IPS-NIHi7 (cell line): ENCODE results near the gene TXNRD2.
A peak's percentile ranks its signal among the peaks of the same experiment; 100 is the strongest.

Experiments
- DNase-seq: peaks from one replicate; pipeline ENCODE4 v3.0.0; 2012; ENCODE audit warnings: mixed read lengths; ENCODE audit errors: extremely low spot score

Gene TXNRD2

DNA sequence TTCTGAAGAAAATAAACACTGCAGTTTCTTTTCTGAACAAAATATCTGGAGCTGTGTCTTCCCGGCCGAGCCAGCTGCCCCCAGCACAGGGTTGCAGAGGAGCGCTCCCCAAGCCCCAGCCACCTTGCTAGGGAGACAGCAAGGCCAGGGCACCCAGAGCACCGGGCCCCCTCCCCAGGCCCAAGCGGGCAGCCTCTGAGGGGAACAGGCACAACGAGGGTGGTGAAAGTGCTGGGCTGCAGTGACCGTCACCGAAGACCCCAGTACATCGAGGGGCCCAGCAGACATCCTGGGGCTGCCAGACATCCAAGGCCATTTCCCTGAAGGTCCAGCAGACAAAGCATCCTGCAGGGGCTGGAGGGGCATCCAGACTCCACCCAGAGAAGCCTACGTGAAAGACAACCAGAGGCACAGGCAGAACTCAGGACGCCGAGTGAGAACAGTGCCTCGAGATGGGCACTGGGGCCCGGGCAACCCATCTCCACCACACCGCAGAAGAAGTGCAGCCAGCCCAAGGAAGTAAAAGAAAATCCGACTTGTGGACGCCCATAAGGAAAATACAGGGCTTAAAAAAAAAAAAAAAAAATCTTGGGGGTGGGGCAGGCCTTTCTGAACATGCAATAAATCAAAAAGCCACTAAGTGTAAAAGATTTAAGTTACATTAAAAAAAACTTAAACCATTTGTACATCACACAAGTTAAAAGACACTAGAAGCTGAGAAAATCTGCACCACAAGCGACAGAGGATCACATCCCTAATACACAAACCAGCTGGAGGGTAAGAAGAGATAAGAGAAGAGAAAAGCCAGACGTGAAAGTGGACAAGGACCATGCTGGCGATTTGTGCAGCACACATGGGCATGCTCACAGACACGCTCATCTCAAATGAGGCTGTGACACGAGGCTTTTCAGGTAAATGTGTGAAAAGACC, 36.0 kb downstream of the TXNRD2 start:
- DNase-seq, result no peak

DNA sequence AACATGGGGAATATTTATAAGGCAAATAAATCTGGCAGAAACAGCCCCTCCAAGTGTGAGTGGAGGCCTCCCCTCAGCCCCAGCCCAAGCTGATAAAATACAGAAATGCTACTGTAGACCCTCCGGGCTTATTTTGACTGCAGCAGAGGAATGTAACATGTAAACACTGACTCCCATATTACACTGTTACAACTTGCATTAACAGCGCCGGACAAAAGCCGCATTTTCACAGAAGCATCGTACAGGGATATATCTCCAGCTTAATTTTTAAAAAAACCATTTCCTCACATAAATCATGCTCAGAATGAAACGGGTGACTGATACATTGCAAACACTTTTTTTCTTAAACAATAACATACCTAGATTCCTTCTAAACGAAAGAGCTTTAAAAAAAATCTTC, 36.7 kb downstream of the TXNRD2 start:
- DNase-seq, result no peak

DNA sequence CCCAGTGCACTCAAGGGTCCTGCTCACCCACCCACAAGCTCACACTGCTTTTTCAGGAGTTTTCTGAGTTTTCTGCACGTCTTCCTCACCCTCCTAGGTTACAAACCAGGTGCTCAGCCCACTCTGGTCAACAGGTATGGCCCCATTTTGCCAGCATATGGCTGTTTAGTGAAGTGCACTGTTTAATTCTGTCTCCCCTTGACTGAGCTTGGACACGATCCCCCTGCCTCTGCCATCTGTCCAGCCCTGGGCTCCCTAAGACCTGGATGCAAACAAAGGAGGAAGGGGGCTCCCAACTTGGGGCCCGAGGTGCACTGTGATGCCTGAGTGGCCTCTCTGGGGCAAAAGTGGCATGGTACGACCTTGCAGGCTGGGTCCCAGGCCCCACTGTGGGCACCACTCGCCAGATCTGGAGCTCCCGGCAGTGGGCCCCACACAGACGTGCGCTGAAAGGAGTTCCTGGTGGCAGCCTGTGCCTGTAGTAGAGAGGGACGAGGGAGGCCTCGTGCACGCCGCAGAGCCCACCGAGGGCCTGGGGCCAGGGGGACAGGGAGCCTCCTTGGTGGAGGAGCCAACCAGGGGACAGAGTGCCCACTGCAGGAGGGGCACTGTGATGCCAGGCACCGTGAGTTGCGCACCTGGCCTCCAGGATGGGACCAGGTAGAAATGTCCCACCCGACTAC, 37.3 kb downstream of the TXNRD2 start:
- no peak for DNase-seq

DNA sequence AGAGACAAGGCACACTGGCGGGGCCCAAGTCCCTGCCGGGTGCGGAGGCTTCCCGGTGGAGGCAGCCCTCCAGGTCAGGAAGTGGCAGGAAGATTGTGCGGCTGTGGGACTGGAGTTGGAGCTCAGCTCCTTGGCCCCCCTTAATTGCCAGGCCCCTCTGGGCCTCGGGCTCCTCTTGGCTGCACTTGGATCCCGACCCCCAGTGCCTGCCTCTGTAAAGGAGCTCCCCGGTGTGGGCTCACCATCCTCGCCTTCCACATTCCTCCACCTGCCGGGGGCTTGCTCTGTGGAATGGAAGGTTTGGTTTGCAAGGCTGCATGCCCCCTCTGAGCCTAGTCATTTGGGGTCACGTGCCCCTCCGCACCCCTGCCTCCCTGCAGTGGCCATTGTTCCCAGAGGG, 38.1 kb downstream of the TXNRD2 start:
- no peak for DNase-seq

DNA sequence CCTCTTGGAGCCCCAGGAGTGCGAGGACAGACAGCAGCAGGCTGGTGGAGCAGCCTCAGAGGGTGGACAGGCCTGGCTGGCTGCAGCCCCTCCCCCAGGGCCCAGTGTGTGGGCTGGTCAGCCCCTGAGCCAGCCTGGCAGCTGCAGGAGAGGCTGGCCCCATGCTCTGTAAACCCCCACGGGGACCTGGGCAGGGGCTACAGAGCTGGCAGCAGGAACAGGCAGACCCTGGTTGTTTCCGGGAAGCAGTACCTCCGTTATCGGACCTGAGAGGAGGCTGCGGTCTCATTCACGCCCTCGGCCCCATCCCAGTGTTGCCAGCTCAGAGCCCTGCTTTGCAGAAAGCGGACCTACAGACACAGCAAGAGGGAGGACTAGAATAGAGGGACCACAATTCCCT, 38.6 kb downstream of the TXNRD2 start:
- peak; percentile 56 for DNase-seq

DNA sequence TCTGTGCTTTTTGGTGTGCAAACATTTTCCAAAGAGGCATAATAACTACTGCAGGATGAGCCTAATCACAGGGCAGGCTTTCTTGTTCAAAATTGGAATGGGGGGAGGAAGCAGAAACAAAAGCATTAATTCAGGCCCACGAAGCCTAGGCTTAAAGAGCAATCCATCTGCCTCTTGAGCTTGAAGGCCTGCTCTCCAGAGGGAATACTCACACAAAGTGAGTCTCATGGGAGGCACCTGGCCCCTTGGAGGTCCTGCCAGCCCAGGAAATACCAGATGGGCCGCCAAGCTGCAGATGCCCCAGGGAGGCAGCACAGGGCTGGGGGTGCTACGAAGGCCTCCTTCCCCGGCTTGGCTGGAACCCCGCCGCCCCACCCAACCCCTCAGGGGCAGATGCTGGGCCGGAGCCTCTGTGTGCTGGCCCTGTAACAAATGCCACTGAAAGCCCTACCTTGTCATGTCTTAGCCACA, 39.3 kb downstream of the TXNRD2 start:
- DNase-seq, result no peak

DNA sequence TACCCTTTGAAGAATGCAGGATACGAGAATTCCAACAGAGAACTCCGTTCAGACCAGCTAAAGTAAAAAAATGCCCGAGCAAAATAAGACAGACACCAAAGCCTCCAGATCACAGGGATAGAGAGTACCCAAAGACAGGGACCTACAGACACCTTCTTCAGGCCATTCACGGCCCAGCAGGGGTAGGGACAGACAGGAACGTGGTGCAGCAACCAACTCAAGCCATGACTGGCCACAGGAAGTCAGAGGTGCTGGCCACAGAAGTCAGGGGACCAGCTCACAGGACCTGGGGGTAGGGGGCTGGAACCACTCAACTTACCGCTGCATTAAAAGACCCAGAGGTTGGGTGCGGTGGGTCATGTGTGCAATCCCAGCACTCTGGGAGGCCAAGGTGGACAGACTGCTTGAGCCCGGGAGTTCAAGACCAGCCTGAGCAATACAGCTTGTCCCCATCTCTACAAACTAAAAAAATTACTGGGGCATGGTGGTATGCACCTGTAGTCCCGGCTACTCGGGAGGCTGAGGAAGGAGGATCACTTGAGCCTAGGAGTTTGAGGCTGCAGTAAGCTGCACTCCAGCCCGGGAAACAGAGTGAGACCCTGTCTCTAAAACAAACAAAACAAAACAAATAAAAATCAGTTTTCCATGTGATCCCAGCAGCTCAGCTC, 39.9 kb downstream of the TXNRD2 start:
- DNase-seq, result no peak

DNA sequence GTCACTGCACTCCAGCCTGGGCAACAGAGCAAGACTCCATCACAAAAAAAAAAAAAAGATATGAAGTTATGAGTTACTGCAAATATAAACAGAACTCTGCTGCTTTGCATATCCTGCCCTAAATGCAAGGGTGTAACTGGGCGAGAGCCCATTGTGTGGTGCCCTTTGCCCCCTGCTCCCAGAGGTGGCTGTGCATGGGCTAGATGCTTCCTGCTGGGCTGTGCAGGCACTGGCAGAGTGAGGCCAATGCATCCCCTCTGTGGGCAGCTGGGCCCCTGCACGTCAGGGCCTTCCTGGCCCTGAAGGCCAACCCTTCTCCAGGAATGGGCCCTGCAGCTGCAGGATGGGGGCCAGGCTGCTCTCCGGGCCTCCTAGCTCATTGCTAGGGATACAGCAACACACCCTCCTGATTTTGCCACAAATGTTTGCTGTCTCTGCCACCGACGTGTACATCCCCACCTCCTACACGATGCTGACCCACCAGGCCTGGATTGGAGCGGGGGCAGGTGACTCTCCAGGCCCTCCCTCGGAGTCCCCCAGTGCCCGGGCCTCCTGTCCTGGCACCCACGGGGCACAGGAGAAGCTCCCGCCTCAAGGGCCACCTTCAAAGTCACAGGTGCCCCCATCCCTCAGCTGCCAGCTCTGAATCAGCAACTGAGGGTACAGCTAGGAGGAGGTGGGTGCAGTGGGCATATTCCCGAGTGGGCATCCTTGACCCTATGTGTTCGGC, 40.7 kb downstream of the TXNRD2 start:
- DNase-seq, result no peak

DNA sequence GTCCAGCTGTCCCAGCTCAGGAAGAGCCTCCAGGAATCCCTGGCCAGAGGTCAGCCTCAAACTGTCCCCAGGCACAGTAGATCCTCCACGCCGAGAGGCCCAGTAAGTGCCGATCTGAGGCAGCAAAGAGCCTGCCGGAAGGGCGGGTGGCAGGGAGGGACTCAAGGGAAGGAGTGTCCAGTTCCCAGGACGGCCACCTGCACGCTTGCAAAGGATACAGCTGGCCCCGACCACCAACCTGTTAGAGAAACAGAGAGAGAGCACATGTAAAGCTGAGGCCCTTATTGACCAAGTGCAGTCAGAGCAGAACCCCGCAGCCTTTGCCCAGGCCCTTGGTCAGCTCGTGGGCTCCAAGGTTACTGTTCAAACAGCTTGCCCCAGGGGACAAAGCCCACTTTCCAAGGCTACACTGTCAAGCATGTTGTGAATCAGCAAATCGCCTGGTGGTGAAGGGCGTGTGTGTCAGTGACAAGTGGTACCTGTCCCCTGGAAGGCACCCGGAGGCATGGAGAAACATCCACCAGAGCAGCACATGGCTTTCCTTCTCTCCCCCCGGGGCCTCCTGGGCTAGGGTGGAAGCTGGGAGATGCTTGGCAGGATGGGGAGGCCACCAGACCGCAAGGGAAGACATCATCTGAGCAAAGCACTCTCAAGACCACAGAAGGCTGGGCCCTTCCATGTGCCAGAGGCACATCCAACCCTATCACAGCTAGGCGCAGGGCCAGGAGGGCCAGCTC, 42.6 kb downstream of the TXNRD2 start:
- no peak for DNase-seq

DNA sequence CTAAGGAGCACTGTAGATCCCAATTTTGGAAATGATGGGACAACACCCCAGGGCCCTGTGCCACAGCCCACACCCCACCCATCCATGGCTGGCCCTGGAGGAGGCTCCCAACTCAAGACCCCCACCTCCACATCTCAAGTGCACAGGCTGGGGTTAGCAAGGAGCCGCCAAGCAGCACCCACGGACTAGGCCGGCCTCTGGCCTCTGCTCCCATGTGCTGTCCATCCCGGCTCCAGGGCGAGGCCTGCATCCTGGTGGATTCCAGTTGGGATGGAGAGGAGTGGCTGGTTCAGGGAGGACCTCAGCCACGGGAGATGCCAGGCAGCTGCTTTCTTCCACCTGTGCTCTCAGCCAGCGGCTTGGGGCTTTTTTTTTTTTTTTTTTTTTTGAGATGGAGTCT, 43.5 kb downstream of the TXNRD2 start:
- DNase-seq, result no peak

DNA sequence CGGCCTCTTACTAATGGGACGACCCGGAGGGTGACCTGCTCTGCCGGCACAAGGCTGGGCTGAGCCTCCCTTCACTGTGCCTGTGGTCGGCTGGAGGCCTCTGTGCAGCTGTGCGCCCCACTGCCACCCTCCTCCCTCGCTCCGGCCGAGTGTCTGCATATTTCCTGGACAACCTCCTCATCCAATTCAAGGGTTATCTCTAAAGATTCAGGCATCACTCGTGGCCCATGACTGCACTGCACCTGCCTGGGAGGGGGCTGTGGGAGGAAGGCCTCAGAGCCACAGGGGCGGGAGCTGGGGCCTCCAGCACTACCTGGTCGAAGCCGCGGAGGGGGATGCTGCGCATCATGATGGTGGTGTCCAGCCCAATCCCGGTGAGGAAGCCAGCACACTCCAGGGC, 43.9 kb downstream of the TXNRD2 start:
- no peak for DNase-seq

DNA sequence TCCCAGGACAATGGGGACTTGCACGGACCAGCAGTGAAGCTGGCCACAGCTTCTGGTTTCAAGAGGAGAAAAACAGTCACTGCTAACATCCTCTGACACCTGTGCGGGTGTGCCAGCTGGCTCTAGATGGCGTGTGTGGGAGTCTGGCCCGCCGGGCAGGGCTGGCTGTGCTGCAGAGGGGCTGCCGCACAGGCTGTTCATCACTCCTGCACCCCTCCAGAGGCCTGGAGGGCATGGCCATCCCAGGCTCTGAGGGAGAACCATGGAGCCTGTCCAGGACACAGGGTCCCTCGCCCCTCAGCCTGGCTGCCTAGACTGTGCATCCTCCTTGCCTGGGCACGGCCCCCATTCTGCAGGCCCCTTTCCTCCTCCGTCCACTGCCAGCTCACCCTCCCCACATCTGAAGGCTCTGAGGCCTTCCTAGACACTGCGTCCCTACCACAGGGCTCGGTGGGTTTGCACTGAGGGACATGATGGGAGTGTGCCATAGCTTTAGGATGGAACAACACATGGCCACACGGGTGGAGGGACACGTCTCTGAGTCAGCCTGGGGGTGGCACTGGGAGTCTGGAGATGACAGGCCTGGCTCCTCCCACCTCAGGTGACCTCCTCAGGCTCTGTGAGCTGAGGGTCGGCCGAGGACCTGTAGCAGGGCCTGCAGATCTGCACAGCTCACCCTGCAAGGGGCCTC, 44.8 kb downstream of the TXNRD2 start:
- DNase-seq, result no peak

DNA sequence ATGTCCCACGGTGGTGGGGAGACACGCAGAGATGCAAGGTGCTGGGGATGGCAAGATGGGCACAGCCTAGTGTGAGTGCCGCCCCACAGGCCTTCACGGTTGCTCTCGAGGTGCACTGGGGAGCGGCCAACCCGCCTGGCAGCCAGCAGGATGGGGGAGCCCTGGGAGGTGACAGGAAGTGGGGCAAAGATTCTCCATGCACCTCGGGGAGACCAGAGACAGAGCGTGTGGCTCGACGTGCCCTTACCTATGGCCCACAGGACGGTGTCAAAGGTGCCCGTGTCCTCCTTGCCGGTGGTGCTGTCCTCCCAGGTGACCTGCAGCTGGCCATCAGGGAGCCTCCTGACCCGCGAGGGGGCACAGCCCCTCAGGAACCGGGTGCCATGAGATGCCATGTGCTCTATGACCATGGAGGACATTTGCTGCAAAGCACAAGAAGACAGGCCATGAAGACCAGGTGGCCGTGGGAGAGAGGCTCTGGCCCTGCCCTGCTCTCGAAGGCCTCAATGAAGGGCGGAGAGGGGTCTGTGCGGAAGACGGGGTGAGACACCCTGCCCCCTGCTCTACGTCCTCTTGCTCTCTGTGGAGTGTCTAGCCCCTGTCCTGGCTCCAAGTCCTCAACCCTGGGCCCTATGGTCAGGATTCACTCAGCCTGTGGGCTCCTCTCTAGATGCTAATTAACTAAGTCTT, 46.3 kb downstream of the TXNRD2 start:
- DNase-seq, result no peak

DNA sequence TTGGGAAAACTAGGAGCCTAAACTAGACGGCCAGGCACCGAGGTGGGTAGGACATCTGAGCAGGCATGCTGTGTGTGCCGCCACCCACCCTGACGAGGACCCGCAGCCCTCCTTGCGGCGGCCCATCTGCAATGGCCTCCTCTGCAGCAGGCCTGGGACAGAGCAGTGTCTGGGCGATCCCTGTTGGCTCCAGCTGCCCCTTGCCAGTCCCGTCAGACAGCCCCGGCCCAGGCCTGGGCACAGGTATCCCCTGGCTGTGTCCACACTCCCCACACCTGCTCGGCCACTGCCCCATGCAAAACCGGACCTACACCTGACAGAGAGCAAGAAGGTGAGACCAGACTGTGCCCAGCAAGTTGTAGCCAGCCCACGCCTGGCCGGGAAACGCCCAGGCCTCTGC, 48.3 kb downstream of the TXNRD2 start:
- no peak for DNase-seq

DNA sequence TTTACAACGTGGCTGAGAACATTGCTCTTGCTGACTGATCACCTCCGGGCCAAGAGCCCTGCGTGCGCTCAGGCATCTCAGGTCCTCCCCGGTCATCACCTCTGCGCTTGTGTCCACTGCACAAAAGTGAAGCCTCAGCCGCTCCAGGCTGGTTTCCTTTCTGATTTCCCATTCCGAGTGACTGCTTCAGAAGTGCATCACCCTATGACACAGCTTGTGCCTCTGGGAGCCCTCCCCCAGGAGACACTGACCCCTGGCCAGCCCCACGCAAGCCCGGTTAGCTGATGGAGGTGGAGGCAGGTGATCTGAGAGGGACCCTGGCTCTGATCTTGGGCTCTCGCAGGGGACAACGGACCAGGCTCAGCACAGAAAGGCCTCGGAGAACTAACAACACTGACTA, 48.7 kb downstream of the TXNRD2 start:
- no peak for DNase-seq

DNA sequence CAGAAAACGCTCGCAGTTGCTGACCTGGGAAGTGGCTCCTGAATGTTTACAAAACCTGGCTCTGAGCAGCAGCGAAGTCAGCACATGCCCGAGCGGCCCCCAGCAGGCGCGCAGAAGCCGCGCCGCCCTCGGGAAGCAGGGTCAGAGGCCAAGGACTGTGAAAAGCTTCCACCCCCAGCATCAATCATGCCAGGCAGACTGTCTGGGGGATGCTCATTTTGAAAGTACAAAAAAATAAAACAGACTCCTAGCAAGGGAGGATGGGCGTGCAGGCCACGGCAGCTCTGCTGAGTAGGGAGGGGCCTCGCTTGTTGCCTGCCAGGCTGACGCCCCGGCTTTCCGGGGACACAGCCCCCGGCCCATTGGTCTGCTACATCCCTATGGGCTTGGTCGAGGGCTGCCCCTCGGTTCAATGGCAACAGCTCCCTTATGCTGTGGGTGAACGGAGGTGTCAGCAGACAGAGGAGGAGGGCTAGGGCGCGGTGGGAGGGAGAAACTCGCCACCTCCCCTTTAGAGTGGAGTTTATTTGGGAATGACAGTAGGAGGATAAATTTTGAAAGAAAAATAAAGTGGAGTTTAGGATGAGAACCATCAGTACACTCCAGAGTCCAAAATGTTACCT, 49.2 kb downstream of the TXNRD2 start:
- no peak for DNase-seq

DNA sequence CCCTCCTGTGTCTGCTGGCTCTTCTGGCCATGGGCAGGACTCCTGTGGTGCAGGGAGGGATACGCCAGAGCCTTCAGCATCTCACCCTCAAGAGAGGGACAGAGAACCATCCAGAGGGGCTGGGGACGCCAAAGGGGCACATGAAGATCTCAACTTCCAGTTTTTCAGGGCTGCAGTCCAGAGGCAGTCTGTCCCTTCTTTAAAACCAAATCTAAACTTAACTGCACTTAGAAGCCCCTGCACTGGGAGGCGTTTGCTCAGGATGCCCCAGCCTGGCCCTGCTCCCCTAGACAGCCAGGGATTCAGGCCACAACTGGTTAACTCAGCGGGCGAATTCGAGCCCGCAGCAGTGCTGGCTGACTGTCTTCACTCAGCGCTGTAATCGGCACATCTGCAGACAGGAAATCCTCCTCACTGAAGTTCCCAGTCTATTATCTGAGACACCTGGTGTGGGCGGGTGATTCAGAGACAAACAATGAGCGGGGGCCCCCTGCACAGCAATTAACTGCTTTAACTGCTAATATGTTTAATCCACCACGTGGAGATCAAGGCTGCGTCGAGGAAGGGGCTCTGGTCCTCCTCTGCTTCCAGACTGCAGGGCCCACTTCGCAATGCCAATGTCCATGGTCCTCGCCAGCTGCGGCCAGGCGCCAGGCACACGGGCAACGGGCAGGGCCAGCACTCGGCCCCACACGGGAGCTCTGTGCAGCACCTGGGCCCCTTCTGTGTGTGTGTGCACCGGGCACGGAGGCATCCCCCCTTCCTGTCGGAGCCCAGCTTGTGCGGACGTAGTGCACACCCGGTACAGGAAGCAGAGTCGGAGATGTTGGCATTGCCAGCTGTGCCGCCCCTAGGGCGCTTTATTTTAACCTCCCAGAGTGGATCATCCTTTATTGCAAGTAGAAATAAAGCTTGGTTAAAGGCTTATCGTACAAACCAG, 50.0 kb downstream of the TXNRD2 start:
- peak; percentile 88 for DNase-seq
